ENCODE measurements around the gene UBE2K.

GRCh38 chr4:39763714-39764572 is 66.0 kb downstream of the UBE2K start:
- TF ChIP-seq POLR2AphosphoS5 (IDR thresholded peaks at IDR 0.05; ENCODE audit: low read depth, low read length) (no peak), SIN3A (IDR thresholded peaks at IDR 0.05; ENCODE audit: borderline replicate concordance, insufficient read depth, low read length) (no peak)

All from PFSK-1 (cell line).